Cardiac septum (tissue), 1 donor: Measurements from ENCODE around the gene BMF. TPM values are rescaled to one million over a fixed set of nuclear protein-coding genes. Genes with fewer than 3 reads are reported as not detected.

Experiments used
- DNase-seq: peaks from one replicate; pipeline ENCODE4 v3.0.0-alpha.2; 2020; ENCODE audit warnings: low spot score
- intact Hi-C: fragments of 100-400 bp; cut with DNase I; formaldehyde crosslinking; loops from one replicate; pipeline ENCODE4 v1.14.0; 2022
- total RNA-seq: library from RNA; stranded (reverse); fragmentation: NEBNext Ultra II Directional; extraction: Animal tissue kit (Norgen Biotek cat#: 25700); gene quantifications from one replicate; pipeline ENCODE4 v1.2.1, GENCODE V29; 2021
- donor health status: DM: no; HTN: no; CAD: no.

BMF gene
- total RNA-seq, 1 donor from 2014 or later = 1.1 TPM

DNA sequence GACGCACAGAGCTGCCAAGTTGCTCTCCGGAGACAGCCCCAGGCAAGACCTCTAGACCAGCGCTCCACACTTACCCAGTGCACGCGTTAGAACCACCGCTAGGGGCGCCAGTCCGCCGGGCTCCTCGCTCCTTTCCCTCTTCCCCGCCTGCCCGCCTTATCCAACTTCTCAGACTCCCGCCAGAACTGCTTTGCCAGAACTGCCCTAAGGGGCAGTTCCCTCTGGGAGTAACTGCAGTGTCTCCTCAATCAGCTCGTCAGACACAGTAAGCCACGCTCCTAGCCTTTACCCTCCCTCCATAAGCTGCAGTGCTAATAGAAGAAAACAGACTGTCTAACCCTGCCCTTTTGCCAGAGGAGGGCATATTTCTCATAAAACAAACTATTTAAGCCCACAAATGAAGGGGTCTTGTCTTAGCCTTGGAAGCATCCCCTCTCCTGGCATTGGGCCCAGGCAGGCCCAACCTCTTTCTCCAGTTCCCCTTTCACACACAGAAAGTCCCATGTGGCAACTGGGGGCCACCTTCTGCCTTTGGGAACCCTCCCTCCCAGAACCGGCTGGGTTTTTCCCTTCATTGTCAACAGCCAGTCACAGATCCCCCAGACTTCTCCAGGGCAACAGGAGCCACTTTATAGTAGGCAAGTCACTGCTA, 3.7 kb downstream of the BMF start:
- DNase-seq = peak; percentile 94
- intact Hi-C loops = no loop called here

DNA sequence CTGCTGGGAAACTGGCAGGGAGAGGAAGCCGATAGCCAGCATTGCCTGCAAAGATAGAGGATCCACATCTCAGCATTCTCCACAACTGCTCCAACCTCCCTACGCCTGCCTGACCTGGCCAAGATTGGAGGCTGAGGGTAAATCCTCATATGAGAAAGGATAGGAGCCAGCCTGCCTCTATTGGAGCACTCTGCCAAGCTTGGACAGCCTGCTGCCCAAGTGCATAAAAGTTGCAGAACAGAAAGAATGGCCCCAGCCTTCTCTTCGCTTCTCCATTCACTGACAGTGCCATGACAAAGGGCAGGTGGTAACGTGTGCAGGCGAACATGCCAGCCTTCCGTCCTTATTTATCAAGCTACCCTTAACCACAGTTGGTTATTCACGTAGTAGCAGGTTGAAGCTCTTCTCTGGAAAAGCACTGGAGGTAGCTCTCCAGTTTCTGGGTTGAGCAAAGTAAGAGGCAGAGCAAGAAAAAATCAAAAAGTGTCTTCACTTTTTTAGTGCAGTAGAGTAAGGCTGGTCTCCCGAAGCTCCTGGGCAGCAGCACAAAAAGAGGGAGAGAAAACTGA, 4.3 kb downstream of the BMF start:
- intact Hi-C loops = no loop called here
- DNase-seq = no peak

DNA sequence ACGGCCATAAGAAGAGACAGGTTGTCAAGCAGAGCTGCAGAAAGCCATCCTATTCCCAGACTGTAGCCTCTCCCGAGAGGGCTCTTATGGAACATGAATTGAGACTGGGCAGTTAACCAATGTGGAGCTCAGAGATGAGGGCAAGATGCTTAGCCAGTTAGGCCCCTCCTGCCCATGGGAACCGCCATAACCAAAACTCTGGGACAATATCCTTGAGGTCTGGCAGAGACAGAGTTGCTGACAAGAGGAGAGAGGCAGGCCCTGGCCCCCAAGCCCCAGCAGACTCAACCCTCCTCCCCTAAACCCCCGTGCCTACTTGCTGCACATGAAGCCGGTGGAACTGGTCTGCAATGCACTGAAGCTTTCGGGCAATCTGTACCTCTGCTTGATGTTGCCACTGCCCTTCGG, 4.8 kb downstream of the BMF start:
- intact Hi-C loops = loop anchor here (1.0 kb wide), 1 partner anchor 35 kb away; no protein-coding TSS in a partner anchor

DNA sequence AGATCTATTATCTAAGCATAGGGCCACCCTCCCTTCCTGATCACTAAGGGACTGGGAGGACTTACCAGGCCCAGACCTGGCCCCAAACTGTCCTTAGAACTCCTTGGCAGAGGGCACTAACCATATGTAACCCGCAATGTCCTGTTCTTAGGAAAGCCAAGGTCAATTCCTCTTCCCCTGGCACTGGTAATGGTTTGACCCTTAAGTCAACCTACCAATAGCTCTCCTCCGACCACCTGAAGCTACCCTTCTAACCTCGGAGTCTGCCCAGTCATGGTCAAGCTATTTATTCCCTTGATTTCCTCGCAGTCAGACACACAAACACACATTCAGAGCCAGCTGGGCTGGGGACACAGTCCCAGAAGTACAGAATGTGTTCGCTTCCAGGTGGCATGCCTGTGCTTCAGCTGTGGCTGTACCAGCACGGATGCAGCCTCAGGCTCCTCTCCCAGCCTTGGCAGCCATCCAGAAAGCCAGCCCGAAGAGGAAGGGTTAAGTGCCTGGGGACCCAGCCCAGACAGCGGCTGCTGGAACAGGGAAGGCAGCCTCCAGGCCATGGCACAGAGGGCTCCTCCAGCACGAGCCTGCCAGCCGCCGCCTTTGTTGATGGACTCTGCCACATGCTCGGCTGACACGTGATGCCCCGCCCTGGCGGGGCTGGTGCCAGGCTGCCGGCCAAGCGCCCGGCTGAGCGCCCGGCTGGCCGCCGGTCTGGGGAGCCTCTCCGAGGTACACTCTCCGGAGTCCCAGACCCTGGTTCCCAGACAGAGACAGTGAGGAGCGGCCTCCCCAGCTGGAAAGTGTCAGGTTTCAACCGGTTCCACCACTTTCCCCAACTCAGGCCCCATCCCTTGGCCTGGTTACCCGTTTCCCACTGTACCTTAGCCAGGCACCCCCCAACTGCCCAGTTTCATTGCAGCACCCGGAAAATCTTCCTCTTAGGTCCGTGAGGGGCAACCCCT, 5.5 kb downstream of the BMF start:
- peak; percentile 91 for DNase-seq
- intact Hi-C loops = loop anchor here (1.0 kb wide), 1 partner anchor 34 kb away; no protein-coding TSS in a partner anchor

More for the DNA sequence above, 4.8 kb downstream of the BMF start:
- DNase-seq = no peak

DNA sequence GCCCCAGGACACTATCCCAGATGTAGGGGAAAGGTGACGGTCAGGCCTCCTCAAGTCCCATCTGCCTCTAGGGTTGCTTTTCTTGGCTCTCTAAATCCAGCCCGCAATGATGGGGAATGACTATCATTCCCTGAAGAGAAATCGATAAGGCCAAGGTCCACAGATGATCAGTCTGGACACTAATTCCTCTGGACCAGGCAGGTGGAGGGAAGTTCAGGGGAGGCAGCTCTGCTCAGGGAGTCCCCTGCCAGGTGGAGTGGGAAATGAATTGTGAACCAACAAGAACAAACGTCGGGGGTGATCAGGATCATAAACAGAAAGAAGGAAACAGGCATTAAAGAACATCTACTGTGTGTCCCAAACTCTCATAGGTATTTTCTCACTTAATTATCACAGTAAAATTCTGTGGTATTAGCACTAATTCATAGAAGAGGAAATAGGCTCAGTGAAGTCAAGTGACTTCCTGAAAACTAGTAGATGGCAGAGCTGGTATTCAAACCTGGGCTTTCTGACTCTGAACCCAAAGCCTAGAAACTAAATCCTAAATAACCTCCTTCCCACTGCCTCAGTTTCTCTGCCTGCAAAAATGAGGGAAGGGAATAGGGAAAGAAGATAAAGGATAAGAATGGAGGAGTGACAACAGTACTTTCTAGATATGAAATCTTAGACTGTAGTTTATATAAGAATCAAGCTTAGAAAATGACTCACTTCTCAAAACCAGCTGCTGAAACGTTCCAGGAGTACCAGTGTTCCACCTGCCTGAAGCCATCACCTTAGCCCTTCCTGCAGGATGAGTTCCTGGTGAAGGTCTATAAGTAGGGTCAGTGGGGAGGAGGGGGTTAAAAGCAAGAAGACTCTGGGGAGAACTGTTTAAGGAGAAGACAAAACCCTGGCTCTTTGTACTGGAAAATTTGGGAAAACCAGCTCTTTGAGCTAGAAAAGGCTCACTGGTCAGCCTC, 7.5 kb downstream of the BMF start:
- intact Hi-C loops = no loop called here
- no peak for DNase-seq

DNA sequence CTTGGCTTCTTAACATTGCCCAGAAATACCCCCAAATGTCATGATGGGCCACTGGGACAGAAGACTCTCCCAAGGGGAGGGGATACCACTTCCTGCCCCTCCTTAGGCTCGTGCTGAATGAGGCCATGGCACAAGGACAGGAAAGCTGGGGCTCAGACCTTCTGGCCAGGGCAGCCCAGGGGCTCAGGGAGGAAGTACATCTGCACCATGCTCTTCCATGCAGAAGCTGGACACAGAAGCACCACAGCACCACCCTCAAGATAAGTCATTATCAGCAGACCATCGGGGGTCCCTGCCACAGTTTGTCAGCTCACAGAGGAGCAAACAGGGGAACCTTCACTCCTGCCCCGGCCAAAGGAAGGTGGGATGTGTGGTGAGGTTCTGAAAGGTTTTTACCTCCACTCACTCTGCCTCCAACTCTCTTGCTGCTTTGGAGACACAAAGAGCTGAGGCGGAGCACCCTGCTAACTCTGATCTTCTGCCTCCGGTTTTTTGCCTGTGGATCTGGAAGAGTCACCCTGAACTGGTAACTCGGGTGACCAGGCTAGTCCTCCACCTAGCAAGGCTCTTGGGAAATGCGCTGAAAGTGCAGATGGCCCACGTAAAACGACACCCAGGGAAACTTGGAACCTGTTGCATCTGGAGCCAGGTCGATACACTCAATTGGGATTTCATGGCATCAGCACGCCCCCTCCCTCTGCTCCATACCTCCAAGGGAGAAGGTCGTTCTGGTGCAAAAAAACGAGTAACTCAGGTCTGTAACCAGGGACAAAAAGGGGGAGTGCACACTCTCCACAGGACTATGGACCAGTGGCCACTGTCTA, 8.3 kb downstream of the BMF start:
- intact Hi-C loops = no loop called here
- DNase-seq = no peak

DNA sequence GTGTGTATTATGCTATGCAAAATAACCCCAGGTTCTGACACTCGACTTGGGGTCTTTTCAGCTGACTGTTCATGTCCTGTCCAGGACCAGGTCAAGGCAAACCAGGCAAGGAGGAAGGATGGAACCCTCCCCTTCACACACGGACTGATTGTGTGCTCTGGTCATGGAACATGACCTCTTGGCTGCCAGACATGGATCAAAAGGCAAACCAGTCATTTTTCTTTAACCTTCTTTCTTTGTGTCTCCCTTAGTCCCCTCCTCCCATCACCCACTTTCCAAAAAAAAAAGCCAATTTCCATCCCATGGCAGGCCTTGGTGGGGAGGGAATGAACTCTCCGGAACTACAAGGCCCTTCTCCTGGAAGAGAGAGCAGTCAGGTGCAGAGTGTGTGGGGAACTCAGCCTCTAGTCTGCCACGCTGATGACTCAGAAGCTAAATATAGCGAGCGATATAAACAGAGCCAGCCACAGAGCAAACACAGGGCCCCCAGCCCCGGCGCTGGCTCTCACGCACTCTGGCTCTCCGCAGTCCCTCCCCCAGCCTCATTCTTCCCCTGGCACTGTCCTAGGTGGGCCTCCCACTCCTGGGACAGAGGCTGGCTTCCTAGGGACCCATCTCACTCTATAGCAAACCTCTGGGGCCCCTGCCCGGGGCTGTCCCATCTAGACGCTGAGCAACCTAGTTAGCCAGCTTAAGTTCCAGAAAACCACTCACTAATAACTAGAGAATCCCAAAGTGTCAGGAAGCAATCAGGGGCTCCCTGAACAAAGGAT, 10.0 kb downstream of the BMF start:
- intact Hi-C loops = loop anchor here (2.0 kb wide), 1 partner anchor 18 kb away; no protein-coding TSS in a partner anchor
- DNase-seq = peak; percentile 88

DNA sequence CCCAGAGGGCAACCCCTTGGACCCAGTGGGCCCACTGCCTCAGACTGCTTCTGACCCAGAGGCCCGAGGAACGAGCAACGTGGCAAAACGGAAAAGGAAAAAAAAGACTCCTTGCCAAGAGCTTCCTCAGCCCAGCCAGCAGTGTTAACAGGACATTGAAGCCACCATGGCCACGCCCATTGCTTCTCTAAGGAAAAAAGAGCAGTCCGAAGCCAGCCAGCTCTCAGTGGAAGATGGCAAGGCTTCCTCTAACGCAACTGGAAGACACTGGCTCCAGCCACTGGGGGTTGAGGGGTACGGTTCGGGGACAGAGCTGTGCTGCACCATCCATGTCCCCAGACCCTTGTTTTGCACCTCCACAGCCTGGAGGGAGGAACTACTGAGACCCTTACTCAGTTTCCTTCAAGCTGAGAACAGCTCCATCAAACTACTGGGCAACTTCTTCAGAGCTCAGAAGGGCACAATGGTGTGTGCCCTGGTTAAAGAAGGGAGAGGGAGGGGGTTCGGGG, 10.7 kb downstream of the BMF start:
- intact Hi-C loops = loop anchor here (2.0 kb wide), 1 partner anchor 17 kb away; no protein-coding TSS in a partner anchor
- DNase-seq = no peak

DNA sequence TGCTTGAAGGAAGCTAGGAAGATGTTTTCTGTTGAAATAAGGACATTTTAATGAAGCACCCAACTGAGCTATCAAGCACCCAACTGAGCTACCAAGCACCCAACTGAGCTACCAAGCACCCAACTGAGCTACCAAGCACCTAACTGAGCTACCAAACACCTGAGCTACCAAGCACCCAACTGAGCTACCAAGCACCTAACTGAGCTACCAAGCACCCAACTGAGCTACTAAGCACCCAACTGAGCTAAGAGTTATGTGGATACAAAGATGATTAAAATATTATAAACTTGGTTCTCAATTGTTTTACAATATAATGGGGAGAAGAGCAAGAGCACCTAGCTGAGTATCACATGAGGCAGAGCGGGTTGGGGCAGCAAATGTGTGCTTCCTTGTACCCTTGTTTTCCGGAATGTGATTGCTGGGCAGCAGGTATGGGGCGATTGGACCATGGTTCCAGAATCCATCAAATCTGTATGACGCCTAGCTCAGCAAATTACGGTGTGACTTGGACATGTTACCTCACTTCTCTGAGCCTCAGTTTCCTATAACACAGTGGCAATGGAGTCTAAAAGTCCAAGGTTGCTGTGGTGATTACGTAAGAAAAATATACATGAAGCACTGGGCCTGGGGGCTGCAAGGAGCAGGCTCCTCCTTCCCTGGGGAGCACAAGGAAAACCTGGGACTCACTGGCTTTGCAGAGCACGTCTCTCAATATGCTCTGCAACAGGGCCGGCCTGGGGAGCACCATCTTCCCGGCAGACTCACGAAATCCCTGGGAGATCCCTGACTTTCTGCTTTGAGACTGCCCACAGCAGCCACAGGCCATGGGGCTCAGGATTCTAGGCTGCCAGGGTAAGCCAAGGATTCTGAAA, 11.3 kb downstream of the BMF start:
- no peak for DNase-seq
- intact Hi-C loops = no loop called here

DNA sequence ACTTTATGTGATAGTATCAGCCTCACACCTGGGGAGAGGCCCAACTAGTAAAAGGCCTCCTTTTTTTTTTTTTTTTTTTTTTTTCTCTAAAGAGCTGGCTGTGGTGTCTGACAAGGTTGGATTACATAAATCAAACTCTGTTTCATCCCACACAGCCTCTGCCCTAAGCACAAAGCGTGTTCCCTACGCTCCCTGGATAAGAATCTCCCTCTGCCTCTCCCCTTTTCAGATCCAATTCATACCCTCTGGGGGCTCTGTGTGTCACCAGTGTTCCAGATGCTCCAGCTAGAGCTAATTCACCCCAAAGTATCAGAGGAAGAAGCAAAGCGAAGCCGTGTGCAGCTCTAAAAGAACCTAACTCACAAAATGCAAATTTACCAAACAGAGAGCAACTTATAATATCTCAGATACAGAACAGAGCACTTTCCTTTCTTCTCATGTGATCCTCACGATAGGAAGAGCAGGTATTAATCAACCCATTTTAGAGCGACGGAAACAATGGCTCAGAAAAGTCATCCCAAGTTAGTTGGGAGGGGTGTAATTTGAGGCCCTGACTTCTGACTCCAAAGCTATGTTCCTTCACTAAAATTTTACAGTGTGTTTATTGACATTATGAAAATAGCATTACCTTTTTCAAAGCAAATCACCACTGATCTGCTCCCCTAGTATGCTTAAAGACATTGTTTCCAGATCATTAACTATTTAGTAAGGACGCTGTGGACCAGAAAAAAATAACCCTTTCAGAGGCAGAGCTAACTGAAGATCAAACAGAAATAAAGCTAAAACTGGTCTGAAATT, 12.4 kb downstream of the BMF start:
- intact Hi-C loops = no loop called here
- DNase-seq = no peak

DNA sequence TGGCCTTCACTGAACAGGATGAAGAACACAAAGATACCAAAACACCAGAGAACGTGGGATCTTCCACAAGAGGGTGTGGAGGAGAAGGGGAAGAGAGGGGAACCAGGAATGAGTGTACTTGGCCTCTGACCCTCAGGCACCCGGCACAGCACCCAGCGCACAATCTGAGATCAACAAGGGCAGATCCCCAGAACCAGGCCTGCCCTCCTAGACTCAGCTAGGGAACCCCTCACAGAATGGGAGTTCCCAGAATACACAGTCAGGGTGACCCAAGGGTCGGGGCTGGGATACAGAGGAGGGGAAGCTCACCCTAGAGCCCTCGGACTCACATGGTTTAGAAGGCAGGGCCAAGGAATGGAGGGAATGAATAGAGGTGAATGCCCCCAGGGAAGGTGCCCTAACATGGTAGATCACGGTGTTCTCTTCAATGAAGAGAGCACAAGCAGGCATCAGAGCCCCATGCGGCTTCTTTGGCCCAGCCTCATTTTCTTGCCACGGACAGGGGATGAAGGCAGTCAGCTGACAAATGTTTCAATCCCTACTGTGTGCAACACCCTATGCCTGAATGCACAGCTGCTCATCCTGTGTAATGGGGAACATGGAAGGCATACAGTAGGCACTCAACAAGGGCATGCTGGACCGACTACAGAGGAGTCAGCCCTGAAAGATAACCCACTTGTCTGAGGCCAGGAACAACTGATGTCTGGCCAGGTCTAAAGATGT, 13.1 kb downstream of the BMF start:
- no peak for DNase-seq
- intact Hi-C loops = no loop called here

DNA sequence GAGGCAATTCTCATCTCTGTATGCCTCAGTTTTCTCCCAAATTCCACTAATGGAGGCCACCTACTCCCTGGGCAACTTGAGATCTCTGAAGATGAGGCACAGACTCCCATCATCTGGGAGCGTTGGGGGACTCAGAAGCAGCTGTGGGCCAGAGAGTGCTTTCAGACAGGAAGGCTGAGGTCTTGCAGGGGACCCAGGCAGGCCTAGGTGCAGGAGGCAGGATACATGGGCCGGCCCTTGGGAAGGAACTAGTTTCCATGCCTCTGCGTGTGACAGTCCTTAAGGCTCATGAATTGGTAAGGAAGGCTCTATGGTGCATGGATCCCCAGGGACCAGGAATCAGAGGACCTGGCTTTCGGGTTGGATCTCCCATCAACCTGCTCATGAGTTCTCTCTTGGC, 14.5 kb downstream of the BMF start:
- intact Hi-C loops = no loop called here
- DNase-seq = no peak

DNA sequence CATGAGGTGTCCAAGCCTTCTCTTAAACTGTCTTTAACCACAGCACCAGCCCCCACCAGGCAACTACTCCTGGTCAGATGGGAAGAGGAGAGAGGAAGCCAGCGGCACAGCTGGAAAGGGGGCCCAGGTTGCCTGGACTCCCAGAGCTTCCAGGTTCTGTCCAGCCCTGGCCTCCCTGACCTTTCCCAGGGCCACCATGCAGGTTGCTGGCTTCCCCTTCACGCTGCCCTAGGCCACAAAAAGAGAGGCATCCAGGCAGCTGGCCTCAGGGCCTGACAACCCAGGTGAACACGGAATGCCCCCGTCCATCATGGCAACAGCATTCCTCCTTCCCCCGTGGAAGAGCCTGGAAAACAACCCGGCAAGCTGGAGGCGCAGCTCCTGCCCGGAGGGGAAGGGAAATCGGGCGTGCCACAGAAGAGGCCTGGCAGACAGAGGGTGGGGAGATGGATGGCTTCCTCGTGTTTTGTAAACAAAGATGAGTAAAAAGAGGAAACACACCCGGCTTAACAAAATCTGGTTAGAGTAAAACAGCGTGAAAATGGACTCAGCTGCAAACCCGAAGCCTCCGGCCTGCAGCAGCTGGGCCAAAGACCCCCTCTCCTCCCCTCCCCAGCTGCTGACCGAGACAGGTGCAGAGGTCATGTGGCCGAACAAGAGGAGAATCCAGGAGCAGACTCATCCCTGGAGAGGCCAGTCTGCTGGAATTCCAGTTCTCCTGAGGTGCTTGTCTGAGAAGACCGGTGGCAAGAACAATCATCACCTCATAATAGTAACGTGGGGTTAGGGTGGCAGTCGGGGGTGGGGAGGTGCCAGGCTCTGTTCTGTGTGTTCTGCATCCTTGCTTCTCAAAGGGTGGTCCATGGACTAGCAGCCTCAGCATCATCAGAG, 15.5 kb downstream of the BMF start:
- intact Hi-C loops = no loop called here
- no peak for DNase-seq
